ENCODE results near the gene SLC35E2B.
"Not testable (repeated sequence)": the region's sequence is repeated elsewhere in the genome, so short reads cannot be mapped to it uniquely, and the experiment has no call there.

Gene SLC35E2B

GRCh38 chr1:1692714-1693647 is at the start of gene SLC35E2B:
SLC35E2B (minus strand) TSS chr1:1692795; CDS start chr1:1676699, 16,096 bp downstream.
- DNase-seq: not testable (repeated sequence)

GRCh38 chr1:1741013-1741412 is 48.4 kb upstream of the SLC35E2B start:
- not testable (repeated sequence) for DNase-seq

GRCh38 chr1:1738799-1739337 is 46.3 kb upstream of the SLC35E2B start:
- DNase-seq: not testable (repeated sequence)

GRCh38 chr1:1737675-1738590 is 45.3 kb upstream of the SLC35E2B start:
- not testable (repeated sequence) for DNase-seq

DNA sequence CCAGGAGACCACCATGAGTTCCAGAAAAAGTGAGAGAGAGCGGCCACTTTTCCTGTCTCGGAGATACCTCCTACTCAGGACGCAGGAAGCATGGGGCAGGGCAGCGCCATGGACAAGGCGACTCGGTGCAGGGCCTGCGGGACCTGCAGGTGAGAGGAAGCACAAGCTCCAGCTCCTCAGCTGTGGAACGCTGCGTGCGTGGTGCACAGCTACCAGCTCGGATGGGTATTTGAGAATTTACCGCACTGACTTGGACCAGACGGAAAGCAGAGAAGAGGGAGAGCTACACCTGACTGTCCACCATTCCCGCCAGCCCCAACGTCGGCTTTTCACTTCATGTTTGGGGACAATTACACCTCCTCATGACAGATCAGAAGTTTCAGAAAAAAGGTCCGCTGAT is 39.8 kb upstream of the SLC35E2B start:
- DNase-seq: no peak

DNA sequence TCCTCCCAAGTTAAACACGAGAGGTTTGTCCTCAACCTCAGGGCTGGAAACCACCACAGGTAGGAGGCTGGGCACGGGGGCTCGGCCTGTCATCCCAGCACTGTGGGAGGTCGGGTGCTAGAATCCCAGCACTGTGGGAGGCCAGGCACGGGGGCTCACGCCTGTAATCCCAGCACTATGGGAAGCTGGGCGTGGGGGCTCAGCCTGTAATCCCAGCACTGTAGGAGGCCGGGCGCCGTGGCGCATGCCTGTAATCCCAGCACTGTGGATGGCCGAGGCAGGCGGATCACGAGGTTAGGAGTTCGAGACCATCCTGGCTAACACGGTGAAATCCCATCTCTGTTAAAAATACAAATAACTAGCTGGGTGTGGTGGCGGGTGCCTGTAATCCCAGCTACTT is 38.3 kb upstream of the SLC35E2B start:
- no peak for DNase-seq

DNA sequence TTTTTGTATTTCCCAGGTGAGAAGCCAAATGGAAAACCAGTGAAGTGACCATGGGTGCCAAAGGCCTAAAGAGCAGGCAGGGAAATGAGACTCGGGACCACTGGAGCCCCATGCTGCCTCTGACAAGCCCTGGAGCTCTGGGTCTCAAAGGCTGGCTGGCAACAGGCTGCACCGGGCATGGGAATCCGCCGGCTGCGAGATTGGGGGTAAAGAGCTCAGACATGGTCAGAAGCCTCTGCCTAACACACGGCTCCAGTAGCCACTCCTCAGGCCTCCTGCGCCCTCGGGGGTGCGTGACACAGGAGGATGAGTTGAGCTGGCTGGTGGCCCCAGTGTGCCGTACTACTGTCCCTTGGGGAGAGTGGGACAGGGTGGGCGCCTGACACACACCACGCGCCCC is 37.6 kb upstream of the SLC35E2B start:
- DNase-seq: not testable (repeated sequence)

- DNase-seq: not testable (repeated sequence)
Measured at GRCh38 chr1:1729116-1729816, 36.7 kb upstream of the SLC35E2B start.

- DNase-seq: not testable (repeated sequence)
Measured at GRCh38 chr1:1728308-1729005, 35.9 kb upstream of the SLC35E2B start.

- not testable (repeated sequence) for DNase-seq
Measured at GRCh38 chr1:1727131-1727651, 34.6 kb upstream of the SLC35E2B start.

- not testable (repeated sequence) for DNase-seq
Measured at GRCh38 chr1:1726088-1726487, 33.5 kb upstream of the SLC35E2B start.

DNA sequence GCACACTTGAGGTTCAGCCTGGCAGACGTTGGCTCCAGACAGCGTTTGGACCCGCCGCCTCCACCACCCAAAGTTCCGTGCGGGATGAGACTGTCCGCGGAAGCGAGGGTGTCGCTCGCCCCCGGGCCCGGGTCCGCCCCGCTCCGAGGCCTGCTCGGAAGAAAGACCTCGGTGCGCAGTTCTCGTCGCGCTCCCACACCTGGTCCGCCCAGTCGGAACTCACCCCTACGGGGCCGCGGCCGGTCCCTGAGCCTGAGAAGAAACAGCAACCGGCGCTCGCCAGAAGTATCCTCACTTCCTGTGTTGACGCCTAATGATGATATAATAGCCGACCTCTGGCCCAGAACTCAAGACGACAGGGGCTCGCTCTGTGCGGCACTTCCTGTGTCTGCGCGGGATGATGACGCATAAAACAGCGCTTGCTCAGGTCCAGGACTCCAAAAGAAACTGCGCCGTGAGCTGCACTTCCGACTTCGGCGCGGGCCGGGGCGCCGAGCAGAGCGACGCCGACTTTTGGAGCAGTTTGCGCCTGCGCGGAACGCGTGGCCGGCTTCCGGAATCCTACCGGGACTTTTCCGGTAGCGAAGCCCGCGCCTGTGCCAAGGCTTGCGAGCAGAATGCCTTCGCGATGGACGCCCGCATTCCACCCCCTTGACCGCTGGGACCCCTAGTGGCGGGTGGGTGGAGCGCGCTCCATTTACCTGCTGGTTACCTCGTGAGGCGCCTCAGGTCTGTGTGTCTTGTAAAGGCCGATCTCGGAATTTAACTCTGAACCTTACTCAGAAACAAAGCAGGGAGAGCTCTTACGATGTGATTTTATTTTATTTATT is 31.7 kb upstream of the SLC35E2B start, which contains the start of gene CDK11A:
Gene CDK11A, minus strand, starts transcription at position 323 of the 830 bp plus-strand sequence. CDS start 1,539 bp downstream, outside the sequence.
- not testable (repeated sequence) for DNase-seq

DNA sequence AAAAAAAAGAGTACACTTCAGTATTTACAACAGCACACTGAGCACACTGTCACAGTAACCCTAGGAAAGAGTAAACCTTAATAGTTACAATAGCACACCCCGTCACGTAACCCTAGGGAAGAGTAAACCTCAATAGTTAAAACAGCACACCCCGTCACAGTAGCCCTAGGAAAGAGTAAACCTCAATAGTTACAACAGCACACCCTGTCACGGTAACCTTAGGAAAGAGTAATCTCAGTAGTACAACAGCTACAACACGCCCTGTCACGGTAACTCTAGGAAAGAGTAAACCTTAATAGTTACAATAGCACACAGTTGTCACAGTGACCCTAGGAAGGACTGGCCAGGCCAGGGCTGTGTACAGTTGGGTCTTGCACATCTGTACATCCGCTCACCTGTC is 28.6 kb upstream of the SLC35E2B start:
- DNase-seq: no peak

DNA sequence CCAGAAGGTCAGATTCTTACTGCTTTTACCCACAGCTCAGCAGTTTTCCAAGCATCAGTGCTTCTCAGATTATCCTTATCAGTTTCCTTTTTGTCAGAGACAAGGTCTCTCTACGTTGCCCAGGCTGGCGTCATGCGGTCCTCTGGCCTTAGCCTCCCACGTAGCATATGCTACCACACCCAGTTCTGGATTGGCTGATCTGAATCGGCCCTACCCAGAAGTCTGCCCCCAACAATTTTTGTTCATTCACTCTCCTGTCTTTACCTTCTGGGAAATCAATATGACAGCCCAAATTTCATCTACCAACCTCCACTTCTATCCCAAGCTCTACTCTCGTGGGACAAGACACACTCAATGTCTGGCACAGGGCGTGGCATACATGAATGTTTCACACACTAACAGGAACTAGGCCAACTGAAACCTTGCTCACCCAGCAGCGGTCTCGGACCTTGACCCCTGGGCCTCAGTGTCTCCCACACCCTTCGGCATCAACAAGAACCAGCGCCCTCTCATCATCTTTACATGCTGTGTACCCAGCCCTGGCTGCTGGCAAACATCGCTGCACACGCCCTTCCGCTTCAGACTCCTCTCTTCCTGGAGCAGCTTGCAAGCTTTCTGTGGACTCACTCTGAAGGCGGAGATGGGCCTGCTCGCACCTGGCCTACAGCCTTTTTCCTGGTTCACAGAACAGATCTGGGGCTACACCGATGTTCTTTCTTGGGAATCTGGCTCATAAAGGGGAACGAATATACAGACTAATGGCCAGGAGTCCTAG is 22.7 kb upstream of the SLC35E2B start:
- DNase-seq: not testable (repeated sequence)

GRCh38 chr1:1707897-1708296 is 15.3 kb upstream of the SLC35E2B start:
- not testable (repeated sequence) for DNase-seq

GRCh38 chr1:1707241-1707640 is 14.6 kb upstream of the SLC35E2B start:
- not testable (repeated sequence) for DNase-seq

DNA sequence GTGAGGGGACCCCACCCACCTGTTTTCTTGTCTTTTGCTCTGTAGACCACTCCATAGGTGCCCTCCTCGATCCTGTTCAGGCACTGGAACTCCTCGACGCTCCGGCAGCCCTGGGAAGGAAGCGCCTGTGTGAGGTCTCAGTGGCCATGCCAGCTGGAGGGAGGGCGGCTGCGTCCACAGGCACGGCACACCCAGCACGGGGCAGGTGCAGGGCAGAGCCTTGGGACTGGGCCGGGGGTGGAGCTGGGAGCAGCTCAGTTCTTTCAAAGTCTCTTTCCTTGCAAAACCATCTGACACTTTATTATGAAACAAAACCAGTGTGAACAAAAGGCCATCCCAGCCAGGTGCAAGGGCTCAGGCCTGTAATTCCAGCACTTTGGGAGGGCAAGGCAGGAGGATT is 13.0 kb upstream of the SLC35E2B start:
- not testable (repeated sequence) for DNase-seq

DNA sequence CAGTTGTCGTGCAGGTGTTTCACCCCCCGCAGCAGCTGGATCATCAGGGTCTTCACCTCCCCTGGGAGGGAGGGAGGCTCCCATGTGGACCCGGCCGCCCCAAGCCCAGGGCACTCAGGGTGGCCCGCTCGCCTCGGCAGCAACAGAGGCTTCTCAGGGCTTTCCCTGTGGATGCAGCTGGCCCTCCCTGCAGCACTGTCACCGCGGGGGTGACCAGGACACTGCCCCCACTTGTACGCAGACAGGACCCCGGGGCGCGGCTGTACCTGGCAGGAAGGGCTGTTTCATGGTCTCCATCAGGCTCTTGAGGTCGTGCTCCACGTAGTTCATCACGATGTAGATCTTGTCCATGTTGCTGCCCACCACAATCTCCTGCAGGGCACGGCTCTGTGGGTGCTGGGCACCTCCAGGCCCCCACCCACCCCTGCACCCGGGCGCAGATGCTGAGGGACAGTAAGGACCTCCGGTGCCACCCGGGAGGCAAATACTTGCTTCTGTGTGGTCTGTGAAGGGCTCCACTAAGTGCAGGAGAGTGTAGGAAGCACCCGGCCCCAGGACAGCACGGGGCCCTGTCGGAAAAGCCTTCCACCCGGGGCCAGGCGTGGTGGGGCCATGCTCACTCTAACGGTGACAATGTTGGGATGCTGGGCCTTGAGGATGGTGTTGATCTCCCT is 11.8 kb upstream of the SLC35E2B start:
- not testable (repeated sequence) for DNase-seq

DNA sequence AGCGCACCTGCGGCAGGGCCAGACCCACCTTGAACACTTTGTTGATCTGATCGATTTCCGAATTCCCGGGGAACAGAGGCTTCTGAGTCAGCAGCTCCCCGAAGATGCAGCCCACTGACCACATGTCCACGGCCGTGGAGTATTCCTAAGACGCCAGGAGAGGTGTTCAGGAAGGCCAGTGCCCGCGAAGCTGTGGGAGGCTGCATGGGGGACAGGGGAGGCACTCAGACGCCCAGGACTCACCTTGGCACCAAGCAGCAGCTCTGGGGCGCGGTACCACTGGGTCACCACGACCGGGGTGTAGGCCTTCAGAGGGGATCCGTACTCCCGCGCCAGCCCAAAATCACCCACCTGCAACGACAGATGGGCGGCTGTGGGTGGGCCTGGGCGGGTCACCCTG is 11.2 kb upstream of the SLC35E2B start:
- DNase-seq: no peak
